ENCODE results near the gene SLC38A6.

The SLC38A6 gene

DNA sequence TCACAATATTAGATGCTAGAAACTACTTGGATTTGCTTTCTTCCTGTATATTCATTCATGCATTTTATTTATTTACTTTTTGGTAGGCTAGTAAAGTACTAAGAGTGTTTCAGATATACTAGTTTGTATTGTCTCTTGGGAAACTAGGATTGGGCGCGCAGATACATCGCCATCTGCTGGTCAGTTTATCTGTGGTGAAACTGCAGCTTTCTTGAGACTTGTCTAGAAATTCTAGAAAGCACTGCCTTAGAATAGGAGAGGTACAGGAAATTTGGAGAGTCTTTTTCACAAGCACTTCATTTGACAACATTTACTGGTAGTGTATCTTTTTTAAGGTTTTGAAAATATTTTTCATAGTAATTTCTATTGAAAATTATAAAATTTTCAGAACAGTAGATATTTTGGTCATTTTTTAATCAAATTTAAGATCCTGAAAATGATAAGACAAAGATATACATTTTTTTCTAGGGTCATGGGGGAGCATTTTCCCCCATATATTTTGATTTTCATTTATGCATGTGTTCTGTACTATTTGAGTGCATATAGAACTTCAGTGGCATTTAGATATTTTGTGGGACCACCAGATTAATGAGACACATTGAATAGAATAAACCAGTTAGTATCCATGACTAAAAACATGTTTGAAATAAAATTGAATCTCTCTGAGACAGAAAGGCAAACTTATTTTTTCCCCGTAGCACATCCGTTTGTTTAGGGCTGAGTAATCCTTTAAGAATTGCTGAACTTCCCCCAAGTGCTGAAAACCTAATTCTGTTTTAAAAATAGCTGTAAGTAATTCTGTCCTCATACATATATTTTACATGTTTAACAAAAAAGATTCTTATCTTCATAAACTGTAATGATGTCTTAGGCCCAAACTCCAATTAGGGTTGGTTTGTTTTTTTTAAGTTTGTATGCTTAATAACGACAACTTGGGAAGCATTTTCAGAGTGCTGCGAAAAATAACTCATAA lies 44.5 kb downstream of the SLC38A6 start:
- H3K27ac Mint-ChIP-seq, result no peak overlapping the region
- no peak overlapping the region for H3K4me3 Mint-ChIP-seq
- no peaks in the 10 kb centered on the region for H3K27me3 Mint-ChIP-seq
- H3K36me3 Mint-ChIP-seq (ENCODE audit: low read depth), result no peaks in the 10 kb centered on the region
- H3K4me1 Mint-ChIP-seq (ENCODE audit: low read depth), result no peaks in the 10 kb centered on the region
- no peaks in the 10 kb centered on the region for H3K9me3 Mint-ChIP-seq

DNA sequence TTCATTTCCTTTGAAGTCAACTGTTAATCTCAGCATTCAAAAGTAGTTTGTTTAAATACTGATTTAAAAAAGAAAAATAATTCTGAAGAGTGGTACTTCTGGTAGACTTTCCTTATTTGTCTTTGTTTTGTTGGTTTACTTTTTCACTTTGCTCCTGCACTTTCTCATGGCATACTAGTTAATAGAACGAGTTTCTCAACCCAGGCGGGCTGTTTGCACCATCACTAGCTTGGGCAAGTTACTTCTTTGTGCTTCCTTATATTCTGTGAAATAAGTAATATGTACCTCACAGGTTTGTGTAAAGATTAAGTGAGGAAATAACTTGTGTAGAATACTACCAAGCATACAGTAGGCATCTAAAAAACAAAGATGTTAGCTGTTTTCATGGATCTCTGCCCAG lies 45.5 kb downstream of the SLC38A6 start:
- Mint-ChIP-seq H3K27ac (no peak overlapping the region), H3K4me3 (no peak overlapping the region)

DNA sequence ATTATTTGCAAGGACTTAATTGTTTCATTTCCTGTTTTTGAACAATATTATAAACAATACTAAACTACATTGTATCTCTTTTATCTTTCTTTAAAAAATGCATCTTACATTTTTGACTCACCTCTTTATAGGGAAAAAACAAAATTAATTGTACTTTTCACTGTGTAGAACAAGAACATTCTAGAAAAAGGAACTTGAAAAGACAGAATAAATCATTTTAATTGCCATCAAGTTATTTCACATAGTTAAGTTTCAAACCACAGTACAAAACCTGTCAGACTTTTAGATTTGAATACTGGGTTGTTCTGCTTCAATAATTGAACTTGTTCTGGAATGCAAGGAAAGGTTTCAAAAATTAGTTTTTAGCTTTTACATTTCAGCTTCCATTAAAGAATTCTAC lies 50.0 kb downstream of the SLC38A6 start:
- no peak overlapping the region for H3K27ac Mint-ChIP-seq
- H3K27me3 Mint-ChIP-seq, result no peaks in the 10 kb centered on the region
- peaks cover 6% of the 10 kb centered on the region for H3K4me1 Mint-ChIP-seq (ENCODE audit: low read depth)
- no peak overlapping the region for H3K4me3 Mint-ChIP-seq
- no peaks in the 10 kb centered on the region for H3K36me3 Mint-ChIP-seq (ENCODE audit: low read depth)
- H3K9me3 Mint-ChIP-seq, result no peaks in the 10 kb centered on the region

More for the DNA sequence above, 45.5 kb downstream of the SLC38A6 start:
- Mint-ChIP-seq H3K4me1 (ENCODE audit: low read depth) (no peaks in the 10 kb centered on the region), H3K27me3 (no peaks in the 10 kb centered on the region), H3K36me3 (ENCODE audit: low read depth) (no peaks in the 10 kb centered on the region), H3K9me3 (no peaks in the 10 kb centered on the region)

DNA sequence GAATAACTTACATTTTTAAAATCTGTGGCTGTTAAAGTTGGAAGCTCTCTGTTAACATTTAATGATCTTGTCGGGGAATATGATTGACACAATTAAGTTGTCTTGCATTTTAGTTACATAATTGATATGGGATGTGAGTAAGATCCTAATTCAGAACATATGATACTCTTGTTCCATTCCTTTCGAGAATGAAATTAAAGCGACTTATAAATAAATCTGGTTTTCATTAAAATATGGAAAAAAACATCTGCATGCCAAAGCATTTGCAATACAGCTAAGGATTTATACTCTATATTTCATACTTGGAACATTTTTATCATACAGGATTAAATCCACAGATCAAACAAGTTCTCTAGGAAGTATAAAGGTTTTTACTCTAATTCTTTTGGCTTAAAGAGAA lies 52.0 kb downstream of the SLC38A6 start:
- Mint-ChIP-seq H3K4me3 (no peak overlapping the region), H3K27ac (no peak overlapping the region), H3K4me1 (ENCODE audit: low read depth) (peaks cover 6% of the 10 kb centered on the region), H3K9me3 (no peaks in the 10 kb centered on the region), H3K27me3 (no peaks in the 10 kb centered on the region), H3K36me3 (ENCODE audit: low read depth) (no peaks in the 10 kb centered on the region)

DNA sequence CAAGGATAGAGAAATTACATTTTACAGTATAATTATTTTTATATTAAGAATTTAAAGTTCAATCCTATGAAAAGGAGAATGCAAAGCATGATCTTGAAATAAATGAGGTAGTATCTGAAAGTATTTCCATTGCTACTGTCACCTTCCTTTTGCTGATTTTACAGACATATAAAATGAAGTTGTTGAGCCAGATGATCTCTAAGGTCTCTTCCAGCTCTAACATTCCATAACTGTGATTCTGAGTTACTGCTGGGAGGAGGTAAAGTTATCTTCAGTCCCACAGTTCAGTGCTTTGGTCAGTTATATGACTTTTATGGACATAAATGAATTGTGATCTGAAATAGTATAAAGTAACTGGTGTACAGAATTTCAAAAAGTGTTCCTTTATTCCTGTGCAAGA lies 52.8 kb downstream of the SLC38A6 start:
- peaks cover 6% of the 10 kb centered on the region for H3K4me1 Mint-ChIP-seq (ENCODE audit: low read depth)
- no peaks in the 10 kb centered on the region for H3K27me3 Mint-ChIP-seq
- H3K27ac Mint-ChIP-seq, result no peak overlapping the region
- H3K36me3 Mint-ChIP-seq (ENCODE audit: low read depth), result no peaks in the 10 kb centered on the region
- no peaks in the 10 kb centered on the region for H3K9me3 Mint-ChIP-seq
- no peak overlapping the region for H3K4me3 Mint-ChIP-seq

DNA sequence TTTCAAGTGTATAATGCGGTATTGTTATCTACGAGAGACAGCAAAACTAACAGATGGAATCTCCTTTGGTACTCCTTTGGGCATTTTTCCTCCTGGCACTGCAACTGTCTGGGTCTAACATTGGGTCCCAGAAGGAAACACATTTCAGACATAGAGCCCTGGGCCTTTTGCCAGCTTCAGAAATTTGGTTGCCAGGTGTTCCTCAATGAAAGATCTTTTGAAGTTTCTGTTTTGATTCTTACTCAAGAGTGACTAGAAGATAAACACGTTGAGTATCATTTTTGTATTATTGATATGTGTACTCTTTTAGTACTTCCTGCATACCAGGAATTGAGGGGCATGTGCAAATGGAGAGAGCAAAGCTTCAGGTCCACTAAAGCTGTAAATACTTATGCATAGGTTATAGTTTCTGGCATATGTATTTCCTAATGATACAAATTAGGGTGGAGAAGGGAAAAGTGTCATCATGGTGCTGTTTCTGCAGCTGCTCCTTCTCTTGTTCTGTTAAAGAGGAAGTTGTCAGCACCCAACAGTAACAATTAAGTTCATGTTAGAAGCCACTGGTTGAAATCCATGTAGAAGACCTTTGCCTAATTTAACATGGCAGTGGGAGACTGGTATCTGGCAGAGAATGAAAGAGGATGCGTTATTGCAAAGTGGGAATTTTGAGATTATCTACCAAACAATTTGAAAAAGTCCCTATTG lies 53.5 kb downstream of the SLC38A6 start:
- no peak overlapping the region for H3K27ac Mint-ChIP-seq
- no peaks in the 10 kb centered on the region for H3K27me3 Mint-ChIP-seq
- H3K4me3 Mint-ChIP-seq, result no peak overlapping the region
- no peaks in the 10 kb centered on the region for H3K36me3 Mint-ChIP-seq (ENCODE audit: low read depth)
- H3K4me1 Mint-ChIP-seq (ENCODE audit: low read depth), result peaks cover 6% of the 10 kb centered on the region
- H3K9me3 Mint-ChIP-seq, result no peaks in the 10 kb centered on the region

DNA sequence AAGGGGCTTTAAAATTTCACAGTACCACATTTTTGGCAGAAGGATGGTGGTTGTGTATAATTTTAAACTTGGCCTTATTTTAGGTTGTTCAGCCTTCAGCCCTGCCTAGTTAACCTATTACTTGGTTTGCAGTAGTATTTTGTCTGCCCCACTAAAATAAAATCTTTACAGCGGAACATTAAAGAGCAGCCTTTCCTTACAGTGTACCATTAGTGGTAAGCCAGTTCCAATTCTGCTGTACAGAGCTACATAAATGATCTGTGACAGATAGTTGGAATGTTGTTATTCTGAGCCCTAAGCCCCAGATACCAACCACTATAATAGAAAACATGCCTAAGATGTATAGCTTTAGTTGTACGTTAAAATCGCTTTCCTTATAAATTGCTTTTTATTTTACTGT lies 56.2 kb downstream of the SLC38A6 start:
- H3K9me3 Mint-ChIP-seq, result no peaks in the 10 kb centered on the region
- no peak overlapping the region for H3K4me3 Mint-ChIP-seq
- H3K27me3 Mint-ChIP-seq, result no peaks in the 10 kb centered on the region
- peaks cover 6% of the 10 kb centered on the region for H3K4me1 Mint-ChIP-seq (ENCODE audit: low read depth)
- H3K27ac Mint-ChIP-seq, result no peak overlapping the region
- H3K36me3 Mint-ChIP-seq (ENCODE audit: low read depth), result no peaks in the 10 kb centered on the region

DNA sequence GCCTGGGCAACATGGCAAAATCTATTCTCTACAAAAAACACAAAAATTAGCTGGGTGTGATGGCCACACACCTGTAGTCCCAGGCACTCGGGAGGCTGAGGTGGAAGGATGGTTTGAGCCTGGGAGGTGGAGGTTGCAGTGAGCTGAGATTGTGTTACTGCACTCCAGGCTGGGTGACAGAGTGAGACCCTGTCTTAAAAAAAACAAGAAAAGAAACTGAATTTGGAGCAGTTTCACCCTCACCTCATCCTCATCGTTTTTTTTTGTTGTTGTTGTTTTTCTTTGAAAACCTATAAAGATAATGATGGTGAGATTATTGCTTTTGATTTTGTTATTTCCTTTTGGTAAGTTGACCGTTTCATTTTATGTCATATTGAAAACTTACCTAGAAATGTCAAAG lies 60.7 kb downstream of the SLC38A6 start:
- H3K9me3 Mint-ChIP-seq, result no peaks in the 10 kb centered on the region
- no peaks in the 10 kb centered on the region for H3K27me3 Mint-ChIP-seq
- H3K4me1 Mint-ChIP-seq (ENCODE audit: low read depth), result no peaks in the 10 kb centered on the region
- no peak overlapping the region for H3K4me3 Mint-ChIP-seq
- no peak overlapping the region for H3K27ac Mint-ChIP-seq
- no peaks in the 10 kb centered on the region for H3K36me3 Mint-ChIP-seq (ENCODE audit: low read depth)

DNA sequence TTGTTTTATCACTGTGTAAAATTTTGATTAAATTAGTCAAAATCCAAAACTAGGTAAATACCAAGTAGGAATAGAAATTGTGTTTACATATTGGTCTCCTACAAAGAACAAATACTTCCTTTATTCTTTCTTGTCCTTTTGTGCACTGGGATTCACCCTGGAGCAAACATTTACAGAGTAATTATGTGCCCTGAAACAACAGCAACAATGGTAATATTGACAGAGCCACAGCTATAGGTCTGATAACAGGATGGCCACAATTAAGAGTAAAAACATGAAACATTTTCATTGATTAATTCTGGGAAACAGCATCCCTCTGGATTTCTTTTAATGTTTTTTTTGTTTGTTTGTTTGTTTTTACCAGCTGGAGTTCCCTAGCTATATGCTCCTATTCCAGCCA lies 61.2 kb downstream of the SLC38A6 start:
- Mint-ChIP-seq H3K27me3 (no peaks in the 10 kb centered on the region), H3K27ac (no peak overlapping the region), H3K4me3 (no peak overlapping the region), H3K36me3 (ENCODE audit: low read depth) (no peaks in the 10 kb centered on the region), H3K4me1 (ENCODE audit: low read depth) (no peaks in the 10 kb centered on the region), H3K9me3 (no peaks in the 10 kb centered on the region)

DNA sequence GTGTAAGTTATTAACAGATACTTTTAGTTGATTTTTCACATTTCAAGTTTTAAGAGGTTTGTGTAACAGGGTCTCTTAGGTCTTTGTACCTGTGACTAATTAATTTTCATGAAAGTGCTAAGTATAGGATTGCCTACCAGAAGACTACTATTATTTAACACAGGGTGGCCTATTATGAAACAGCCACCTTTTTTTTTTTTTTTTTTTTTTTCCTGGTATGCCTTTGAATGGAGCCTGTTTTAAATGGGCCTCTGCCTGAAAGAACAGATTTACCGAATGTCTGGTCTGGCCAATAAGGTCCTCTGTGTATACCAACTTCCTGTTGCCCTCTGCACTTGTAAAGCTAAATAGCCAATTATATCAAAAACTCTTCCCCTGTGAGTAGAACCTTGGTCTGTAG lies 62.5 kb downstream of the SLC38A6 start:
- H3K36me3 Mint-ChIP-seq (ENCODE audit: low read depth), result no peaks in the 10 kb centered on the region
- no peaks in the 10 kb centered on the region for H3K27me3 Mint-ChIP-seq
- no peak overlapping the region for H3K27ac Mint-ChIP-seq
- no peaks in the 10 kb centered on the region for H3K9me3 Mint-ChIP-seq
- H3K4me3 Mint-ChIP-seq, result no peak overlapping the region
- H3K4me1 Mint-ChIP-seq (ENCODE audit: low read depth), result no peaks in the 10 kb centered on the region

DNA sequence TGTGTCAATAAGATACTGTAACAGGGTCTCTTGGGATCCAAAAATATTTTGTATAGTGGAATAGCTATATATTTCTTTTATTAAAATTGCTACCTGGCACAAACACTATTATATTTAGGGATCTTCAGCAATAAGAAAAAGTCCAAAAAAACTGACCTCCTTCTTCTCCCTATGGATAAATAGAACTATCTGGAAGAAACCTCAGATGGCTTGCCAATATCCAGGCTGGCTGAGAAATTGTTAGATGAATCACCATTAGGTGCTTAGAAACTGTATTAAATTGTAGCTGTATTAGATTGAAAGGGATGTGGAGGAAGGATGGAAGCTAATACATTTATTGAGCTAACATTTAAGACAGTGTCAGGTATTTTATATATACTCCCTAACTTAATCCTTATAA lies 66.0 kb downstream of the SLC38A6 start:
- Mint-ChIP-seq H3K27ac (no peak overlapping the region), H3K27me3 (no peaks in the 10 kb centered on the region), H3K4me3 (no peak overlapping the region), H3K36me3 (ENCODE audit: low read depth) (peaks cover 3% of the 10 kb centered on the region), H3K9me3 (no peaks in the 10 kb centered on the region), H3K4me1 (ENCODE audit: low read depth) (no peaks in the 10 kb centered on the region)

DNA sequence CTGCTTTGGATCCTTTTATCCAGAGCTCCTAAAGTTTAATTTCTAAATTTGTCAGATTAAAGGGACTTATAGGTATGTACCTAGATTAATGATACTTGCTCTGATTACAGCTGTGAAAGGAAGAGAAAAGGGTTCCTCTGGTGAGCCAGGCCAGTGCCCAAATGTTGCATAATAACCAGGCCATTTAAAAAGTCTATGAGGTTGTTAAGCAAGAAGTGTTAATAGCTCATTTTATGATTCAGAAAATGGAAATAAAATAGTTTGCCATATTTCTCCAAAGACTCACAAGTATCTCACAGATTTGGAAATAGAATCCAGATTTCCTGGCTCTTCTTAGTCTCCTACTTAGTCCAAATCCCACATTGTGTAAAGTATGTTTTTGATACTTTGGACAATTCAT lies 67.6 kb downstream of the SLC38A6 start:
- H3K4me1 Mint-ChIP-seq (ENCODE audit: low read depth), result no peaks in the 10 kb centered on the region
- H3K9me3 Mint-ChIP-seq, result peaks cover 7% of the 10 kb centered on the region
- no peaks in the 10 kb centered on the region for H3K27me3 Mint-ChIP-seq
- peaks cover 11% of the 10 kb centered on the region for H3K36me3 Mint-ChIP-seq (ENCODE audit: low read depth)
- no peak overlapping the region for H3K27ac Mint-ChIP-seq
- H3K4me3 Mint-ChIP-seq, result no peak overlapping the region

DNA sequence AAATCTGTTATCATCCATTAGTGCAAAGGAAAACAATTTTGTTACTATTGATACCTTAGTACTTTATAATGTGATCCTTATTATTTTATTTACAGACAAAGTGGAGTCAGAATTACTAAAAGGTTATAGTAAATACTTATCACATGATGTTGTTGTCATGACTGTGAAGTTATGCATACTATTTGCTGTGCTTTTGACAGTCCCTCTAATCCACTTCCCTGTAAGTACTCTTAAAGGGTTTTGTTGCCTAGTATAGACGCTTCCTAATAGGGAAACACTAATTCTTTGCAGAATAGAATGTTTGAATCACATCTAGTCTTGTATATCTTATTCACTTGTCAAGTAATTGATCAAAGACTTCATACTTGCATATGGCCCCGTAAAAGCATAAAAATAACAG lies 69.4 kb downstream of the SLC38A6 start:
- Mint-ChIP-seq H3K36me3 (ENCODE audit: low read depth) (peaks cover 15% of the 10 kb centered on the region), H3K9me3 (peaks cover 11% of the 10 kb centered on the region), H3K27me3 (no peaks in the 10 kb centered on the region)

DNA sequence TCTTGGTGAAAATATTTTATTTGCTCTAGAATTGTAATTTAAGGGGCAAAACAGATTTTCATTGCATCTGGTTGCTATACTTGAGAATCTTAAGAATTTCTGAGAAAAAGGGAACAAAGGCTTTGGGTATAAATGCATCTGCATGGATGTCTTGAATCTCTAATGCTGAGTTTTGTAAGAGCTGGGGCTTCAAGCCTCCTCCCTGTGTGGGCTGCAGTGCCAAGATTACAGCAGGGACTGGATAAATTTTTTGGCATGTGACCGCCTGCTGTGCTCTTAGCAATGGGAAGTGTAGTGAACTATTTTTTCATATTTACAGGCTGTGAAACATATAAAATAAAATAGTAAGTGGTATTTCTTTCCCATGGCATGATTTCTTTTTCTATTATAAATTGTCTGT lies 70.0 kb downstream of the SLC38A6 start:
- Mint-ChIP-seq H3K27me3 (no peaks in the 10 kb centered on the region), H3K4me1 (ENCODE audit: low read depth) (no peaks in the 10 kb centered on the region), H3K4me3 (no peak overlapping the region), H3K36me3 (ENCODE audit: low read depth) (peaks cover 15% of the 10 kb centered on the region), H3K9me3 (peaks cover 11% of the 10 kb centered on the region), H3K27ac (no peak overlapping the region)

More for the DNA sequence above, 69.4 kb downstream of the SLC38A6 start:
- H3K4me3 Mint-ChIP-seq, result no peak overlapping the region
- no peaks in the 10 kb centered on the region for H3K4me1 Mint-ChIP-seq (ENCODE audit: low read depth)
- no peak overlapping the region for H3K27ac Mint-ChIP-seq

DNA sequence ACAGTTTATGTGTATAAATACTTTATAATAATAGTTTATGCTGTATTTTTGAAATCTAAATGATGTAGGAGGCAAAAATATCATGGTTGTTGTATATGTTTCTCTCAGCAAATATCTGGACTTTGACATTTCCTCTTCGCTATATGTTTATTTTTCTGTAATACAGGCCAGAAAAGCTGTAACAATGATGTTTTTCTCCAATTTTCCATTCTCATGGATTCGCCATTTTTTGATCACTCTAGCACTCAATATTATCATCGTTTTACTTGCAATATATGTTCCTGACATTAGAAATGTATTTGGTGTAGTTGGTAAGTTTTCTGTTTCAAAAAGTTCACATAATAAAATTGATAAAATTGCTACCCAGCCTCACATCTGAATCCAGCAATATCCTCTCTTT lies 70.6 kb downstream of the SLC38A6 start:
- Mint-ChIP-seq H3K27me3 (no peaks in the 10 kb centered on the region), H3K4me3 (no peak overlapping the region), H3K36me3 (ENCODE audit: low read depth) (peaks cover 15% of the 10 kb centered on the region), H3K9me3 (peaks cover 11% of the 10 kb centered on the region), H3K4me1 (ENCODE audit: low read depth) (no peaks in the 10 kb centered on the region), H3K27ac (no peak overlapping the region)
